PFSK-1 (cell line): ENCODE measurements around the gene TMEM52.

Source experiments
- FOXP2 ChIP-seq: optimal IDR thresholded peaks from 2 replicates; pipeline ENCODE3; 2011; ENCODE audit warnings: borderline replicate concordance, control low read depth, inconsistent platforms; ENCODE audit not compliant: insufficient read depth; ENCODE audit errors: extremely low read length, extremely low read depth
- POLR2AphosphoS5 ChIP-seq: IDR thresholded peaks from 2 replicates; pipeline ENCODE4 v1.6.1; 2012; ENCODE audit warnings: low read depth, mild to moderate bottlenecking, control low read depth, low read length, moderate library complexity
- REST ChIP-seq, 2 experiments: IDR thresholded peaks; 2 replicates each; pipeline versions ENCODE4 v1.6.1 to v1.8.0; 2011 to 2012; ENCODE audit warnings: low read depth in 2 of 2, low read length in 2 of 2, control low read depth in 1 of 2, inconsistent platforms in 1 of 2, mild to moderate bottlenecking in 1 of 2, moderate library complexity in 1 of 2; ENCODE audit not compliant: insufficient read depth in 1 of 2
- SIN3A ChIP-seq: IDR thresholded peaks from 2 replicates; pipeline ENCODE4 v1.6.1; 2012; ENCODE audit warnings: mild to moderate bottlenecking, low read length, moderate library complexity, borderline replicate concordance; ENCODE audit not compliant: insufficient read depth
- TAF1 ChIP-seq: IDR thresholded peaks from 2 replicates; pipeline ENCODE4 v1.6.1; 2012; ENCODE audit warnings: low read length, control low read depth, borderline replicate concordance; ENCODE audit not compliant: insufficient read depth

Gene TMEM52

GRCh38 chr1:1929102-1929638 lies 10.1 kb upstream of the TMEM52 start:
- TF ChIP-seq TAF1 (no peak), FOXP2 (no peak)

GRCh38 chr1:1928231-1929101 lies 9.4 kb upstream of the TMEM52 start:
- TF ChIP-seq FOXP2 (no peak), REST (IDR thresholded peaks at IDR 0.05; ENCODE audit: insufficient read depth in 1 of 2, low read depth in 2 of 2, low read length in 2 of 2) (no peak), POLR2AphosphoS5 (no peak), SIN3A (no peak), TAF1 (no peak)

DNA sequence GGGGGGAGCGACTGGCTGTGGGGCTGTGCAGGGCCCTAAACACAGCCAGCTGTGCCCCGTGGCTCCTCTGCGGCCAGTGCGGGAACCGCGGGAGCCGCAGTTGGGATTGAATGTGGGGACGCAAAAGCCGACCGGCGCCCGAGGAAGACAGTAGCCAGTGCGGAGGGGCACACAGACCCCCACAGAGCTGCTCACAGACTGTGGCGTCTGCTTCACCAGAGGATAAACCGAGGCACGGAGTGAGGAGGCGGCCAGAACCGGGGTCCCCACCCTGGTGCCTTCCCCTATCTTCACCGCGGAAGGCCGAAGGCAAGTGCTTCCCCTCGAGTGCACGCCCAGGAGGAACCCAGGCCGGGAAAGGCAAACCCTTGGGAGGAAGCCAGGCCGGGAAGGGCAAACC lies 8.7 kb upstream of the TMEM52 start:
- TF ChIP-seq FOXP2 (no peak), POLR2AphosphoS5 (no peak), TAF1 (no peak), SIN3A (no peak), REST (IDR thresholded peaks at IDR 0.05; ENCODE audit: insufficient read depth in 1 of 2, low read depth in 2 of 2, low read length in 2 of 2) (no peak)

DNA sequence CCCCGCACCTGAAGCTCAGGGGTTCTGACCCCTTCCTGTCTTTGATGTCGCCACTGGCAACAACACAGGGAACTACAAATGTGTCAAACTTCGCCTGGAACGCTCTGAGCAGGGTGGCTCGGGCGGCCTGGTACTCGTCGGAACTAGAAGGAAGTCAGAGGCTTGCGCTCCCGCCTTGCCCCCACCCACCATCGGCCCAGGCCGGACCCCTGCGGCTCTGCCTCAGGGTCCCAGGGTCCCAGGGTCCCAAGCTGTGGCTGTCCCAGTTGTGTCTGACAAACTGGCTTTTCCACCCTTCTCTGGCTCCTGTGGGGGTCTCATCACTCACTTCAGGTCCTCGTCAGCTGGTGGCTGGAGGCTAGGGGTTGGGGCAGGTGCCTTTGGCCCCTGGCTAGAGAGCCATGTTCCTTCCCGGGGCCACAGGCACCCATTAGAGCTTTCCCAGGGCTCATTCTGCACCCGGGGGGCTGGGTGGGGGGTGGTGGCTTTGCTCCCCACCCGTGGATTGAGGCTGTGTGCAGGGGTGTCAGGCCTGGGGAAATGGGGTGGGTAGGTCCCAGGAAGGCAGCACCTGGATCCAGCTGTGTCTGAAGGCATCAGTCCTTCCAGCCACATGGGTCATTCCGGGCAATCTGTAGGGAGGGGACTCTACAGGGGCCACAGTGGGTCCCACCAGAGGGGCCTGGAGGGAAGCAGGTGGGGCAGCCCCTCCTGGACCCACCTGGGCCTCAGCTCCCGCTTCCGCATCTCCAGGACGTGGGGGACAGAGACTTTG lies 8.0 kb upstream of the TMEM52 start:
- TF ChIP-seq REST (IDR thresholded peaks at IDR 0.05; ENCODE audit: insufficient read depth in 1 of 2, low read depth in 2 of 2, low read length in 2 of 2) (no peak), TAF1 (no peak), SIN3A (no peak), FOXP2 (no peak), POLR2AphosphoS5 (no peak)

- TF ChIP-seq TAF1, result no peak
- no peak for TF ChIP-seq SIN3A
- TF ChIP-seq REST (IDR thresholded peaks at IDR 0.05; ENCODE audit: insufficient read depth in 1 of 2, low read depth in 2 of 2, low read length in 2 of 2), result no peak
- no peak for TF ChIP-seq FOXP2
- no peak for TF ChIP-seq POLR2AphosphoS5
Measured at GRCh38 chr1:1926346-1926811, 7.3 kb upstream of the TMEM52 start.
